Measurements from ENCODE around the gene ANP32A.
A peak's percentile ranks its signal among the peaks of the same experiment; 100 is the strongest.

ANP32A gene

GRCh38 chr15:68830141-68830785, 9.6 kb upstream of the ANP32A start:
- TF ChIP-seq, protein P1, sequence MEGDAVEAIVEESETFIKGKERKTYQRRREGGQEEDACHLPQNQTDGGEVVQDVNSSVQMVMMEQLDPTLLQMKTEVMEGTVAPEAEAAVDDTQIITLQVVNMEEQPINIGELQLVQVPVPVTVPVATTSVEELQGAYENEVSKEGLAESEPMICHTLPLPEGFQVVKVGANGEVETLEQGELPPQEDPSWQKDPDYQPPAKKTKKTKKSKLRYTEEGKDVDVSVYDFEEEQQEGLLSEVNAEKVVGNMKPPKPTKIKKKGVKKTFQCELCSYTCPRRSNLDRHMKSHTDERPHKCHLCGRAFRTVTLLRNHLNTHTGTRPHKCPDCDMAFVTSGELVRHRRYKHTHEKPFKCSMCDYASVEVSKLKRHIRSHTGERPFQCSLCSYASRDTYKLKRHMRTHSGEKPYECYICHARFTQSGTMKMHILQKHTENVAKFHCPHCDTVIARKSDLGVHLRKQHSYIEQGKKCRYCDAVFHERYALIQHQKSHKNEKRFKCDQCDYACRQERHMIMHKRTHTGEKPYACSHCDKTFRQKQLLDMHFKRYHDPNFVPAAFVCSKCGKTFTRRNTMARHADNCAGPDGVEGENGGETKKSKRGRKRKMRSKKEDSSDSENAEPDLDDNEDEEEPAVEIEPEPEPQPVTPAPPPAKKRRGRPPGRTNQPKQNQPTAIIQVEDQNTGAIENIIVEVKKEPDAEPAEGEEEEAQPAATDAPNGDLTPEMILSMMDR (IDR thresholded peaks at IDR 0.05; ENCODE audit: insufficient read depth, low read depth, low read length, missing control alignments), result no peak
- no peak for DNase-seq (ENCODE audit: low read depth)
- H3K4me3 ChIP-seq (ENCODE audit: low read length), result no peak overlapping the region

- peak; percentile 46 for DNase-seq (ENCODE audit: low read depth)
- TF ChIP-seq, protein P1 (IDR thresholded peaks at IDR 0.05; ENCODE audit: insufficient read depth, low read depth, low read length, missing control alignments), result peak; percentile 59
- H3K4me3 ChIP-seq (ENCODE audit: low read length), result no peak overlapping the region
Measured at GRCh38 chr15:68829068-68829467, 8.4 kb upstream of the ANP32A start.

DNA sequence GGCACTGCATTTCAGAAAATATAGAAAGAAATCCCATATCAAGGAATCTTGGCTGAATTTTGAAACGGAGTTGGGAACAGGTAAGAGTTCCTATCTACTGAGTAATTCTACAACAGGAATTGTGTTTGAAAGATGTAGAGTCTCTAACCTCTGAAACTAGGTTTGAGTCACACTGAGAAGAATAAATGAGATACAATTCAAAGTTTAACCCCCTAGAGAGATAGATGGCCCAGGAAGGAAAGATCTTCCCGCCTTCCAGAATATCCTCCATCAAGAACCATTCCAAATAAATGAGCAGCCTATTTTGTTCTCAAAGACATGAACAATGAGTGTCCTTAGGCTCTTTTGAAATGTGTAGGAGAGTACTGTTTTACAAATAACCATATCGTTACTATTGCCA, 2.9 kb upstream of the ANP32A start:
- H3K4me3 ChIP-seq (ENCODE audit: low read length), result no peak overlapping the region
- TF ChIP-seq, protein P1 (IDR thresholded peaks at IDR 0.05; ENCODE audit: insufficient read depth, low read depth, low read length, missing control alignments), result no peak
- DNase-seq (ENCODE audit: low read depth), result no peak

- H3K4me3 ChIP-seq (ENCODE audit: low read length), result no peak overlapping the region
- DNase-seq (ENCODE audit: low read depth), result no peak
- TF ChIP-seq, protein P1 (IDR thresholded peaks at IDR 0.05; ENCODE audit: insufficient read depth, low read depth, low read length, missing control alignments), result no peak
Measured at GRCh38 chr15:68822818-68823217, 2.1 kb upstream of the ANP32A start.

GRCh38 chr15:68821841-68822381, 1.2 kb upstream of the ANP32A start:
- TF ChIP-seq, protein P1 (IDR thresholded peaks at IDR 0.05; ENCODE audit: insufficient read depth, low read depth, low read length, missing control alignments), result no peak
- peak overlapping the region; percentile 88 for H3K4me3 ChIP-seq (ENCODE audit: low read length)
- DNase-seq (ENCODE audit: low read depth), result peak; percentile 70

GRCh38 chr15:68821190-68821840, 620 bp upstream of the ANP32A start:
- TF ChIP-seq, protein P1 (IDR thresholded peaks at IDR 0.05; ENCODE audit: insufficient read depth, low read depth, low read length, missing control alignments), result no peak
- H3K4me3 ChIP-seq (ENCODE audit: low read length), result peak overlapping the region; percentile 88
- no peak for DNase-seq (ENCODE audit: low read depth)

Data from epithelial cell of esophagus (primary cell).